ENCODE measurements around the gene SGMS2.

The SGMS2 gene

GRCh38 chr4:107885865-107886264 lies 61.1 kb downstream of the SGMS2 start:
- no peaks in the 10 kb centered on the region for H3K36me3 ChIP-seq (ENCODE audit: control insufficient read depth in 2 of 2, insufficient read depth in 1 of 2, low read length in 2 of 2)
- ChIA-PET POLR2A (no interaction called here), CTCF (no interaction called here)
- no peak for TF ChIP-seq ZNF169 (tag by site-specific recombination; IDR thresholded peaks at IDR 0.05)
- no peak for TF ChIP-seq ZNF133 (tag by site-specific recombination; IDR thresholded peaks at IDR 0.05)
- TF ChIP-seq ZNF548 (tag by site-specific recombination; IDR thresholded peaks at IDR 0.05), result no peak
- TF ChIP-seq ZNF514 (tag by site-specific recombination; IDR thresholded peaks at IDR 0.05), result no peak
- no peak for TF ChIP-seq TSHZ1 (tag by site-specific recombination; IDR thresholded peaks at IDR 0.05; ENCODE audit: borderline replicate concordance)
- no peak for TF ChIP-seq MZF1 (tag by site-specific recombination; IDR thresholded peaks at IDR 0.05; ENCODE audit: borderline replicate concordance)
- TF ChIP-seq ZNF639 (tag by site-specific recombination; IDR thresholded peaks at IDR 0.05), result no peak
- no peak for TF ChIP-seq ZNF626 (tag by site-specific recombination; IDR thresholded peaks at IDR 0.05)
- TF ChIP-seq KLF1 (tag by site-specific recombination; IDR thresholded peaks at IDR 0.05), result no peak
- TF ChIP-seq ZNF274 (IDR thresholded peaks at IDR 0.05; ENCODE audit: low read length), result no peak
- TF ChIP-seq ZNF274 (tag by site-specific recombination; IDR thresholded peaks at IDR 0.05; ENCODE audit: borderline replicate concordance), result no peak
- TF ChIP-seq OSR2 (tag by site-specific recombination; IDR thresholded peaks at IDR 0.05), result no peak
- no peak for TF ChIP-seq ZNF529 (tag by site-specific recombination; IDR thresholded peaks at IDR 0.05; ENCODE audit: insufficient replicate concordance)
- TF ChIP-seq ZNF350 (tag by site-specific recombination; IDR thresholded peaks at IDR 0.05), result no peak
- TF ChIP-seq ZBTB11 (tag by site-specific recombination; conservative IDR thresholded peaks at IDR 0.05; ENCODE audit: low read depth), result no peak
- TF ChIP-seq ZNF544 (tag by site-specific recombination; IDR thresholded peaks at IDR 0.05), result no peak
- TF ChIP-seq ZNF707 (tag by site-specific recombination; IDR thresholded peaks at IDR 0.05), result no peak
- no peak for TF ChIP-seq SCRT1 (tag by site-specific recombination; IDR thresholded peaks at IDR 0.05; ENCODE audit: borderline replicate concordance)
- TF ChIP-seq ZNF561 (tag by site-specific recombination; IDR thresholded peaks at IDR 0.05; ENCODE audit: borderline replicate concordance), result no peak
- no peak for TF ChIP-seq ZNF610 (tag by site-specific recombination; IDR thresholded peaks at IDR 0.05; ENCODE audit: borderline replicate concordance)
- H3K4me1 ChIP-seq (ENCODE audit: control insufficient read depth, insufficient read depth, low read length), result no peaks in the 10 kb centered on the region
- no peaks in the 10 kb centered on the region for H3K9me3 ChIP-seq (ENCODE audit: control insufficient read depth, insufficient read depth, low read depth, low read length)
- H3K27ac ChIP-seq (ENCODE audit: extremely low read depth, low read depth, low read length), result no peak overlapping the region
- no peak overlapping the region for H3K4me3 ChIP-seq (ENCODE audit: low read depth, low read length)

Data from HEK293 (cell line).